CD4-positive, alpha-beta T cell treated with Interferon gamma for 1 hour (primary cell): Measurements from ENCODE around the gene FHL1.
"Not testable (repeated sequence)": the region's sequence is repeated elsewhere in the genome, so short reads cannot be mapped to it uniquely, and the experiment has no call there.

Experiments used
- DNase-seq: peaks from one replicate; pipeline ENCODE4 v3.0.0-alpha.2; 2020

FHL1 gene

DNA sequence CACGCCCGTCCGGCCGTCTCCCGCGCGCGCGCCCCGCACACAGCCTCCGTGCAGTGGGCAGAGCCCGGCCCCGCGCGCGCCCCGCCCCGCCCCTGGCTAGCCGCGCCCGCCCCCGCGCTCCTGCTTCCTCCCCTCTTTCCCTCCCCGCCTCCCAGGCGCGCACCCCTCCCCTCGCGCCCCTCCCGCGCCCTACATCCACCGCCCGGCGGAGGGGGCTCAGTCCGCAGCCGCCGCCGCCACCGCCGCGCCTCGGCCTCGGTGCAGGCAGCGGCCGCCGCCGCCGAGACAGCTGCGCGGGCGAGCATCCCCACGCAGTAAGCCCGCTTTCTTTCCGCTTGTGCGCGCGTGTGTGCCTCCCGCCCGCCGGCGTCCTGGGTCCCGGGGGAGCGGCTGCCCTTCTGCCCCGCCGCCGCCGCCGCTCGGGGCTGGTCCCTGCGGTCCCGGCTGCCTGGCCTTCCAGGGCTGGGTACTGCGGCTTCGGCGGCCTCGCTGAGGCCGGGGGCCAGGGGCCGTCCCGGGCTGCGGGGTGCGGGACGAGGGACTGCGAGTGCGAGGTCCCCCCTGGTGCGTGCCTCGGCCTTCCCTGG lies at the start of gene FHL1:
Gene FHL1 (plus strand): TSS at position 219 of the 587 bp plus-strand sequence.
- DNase-seq = peak; percentile 33

DNA sequence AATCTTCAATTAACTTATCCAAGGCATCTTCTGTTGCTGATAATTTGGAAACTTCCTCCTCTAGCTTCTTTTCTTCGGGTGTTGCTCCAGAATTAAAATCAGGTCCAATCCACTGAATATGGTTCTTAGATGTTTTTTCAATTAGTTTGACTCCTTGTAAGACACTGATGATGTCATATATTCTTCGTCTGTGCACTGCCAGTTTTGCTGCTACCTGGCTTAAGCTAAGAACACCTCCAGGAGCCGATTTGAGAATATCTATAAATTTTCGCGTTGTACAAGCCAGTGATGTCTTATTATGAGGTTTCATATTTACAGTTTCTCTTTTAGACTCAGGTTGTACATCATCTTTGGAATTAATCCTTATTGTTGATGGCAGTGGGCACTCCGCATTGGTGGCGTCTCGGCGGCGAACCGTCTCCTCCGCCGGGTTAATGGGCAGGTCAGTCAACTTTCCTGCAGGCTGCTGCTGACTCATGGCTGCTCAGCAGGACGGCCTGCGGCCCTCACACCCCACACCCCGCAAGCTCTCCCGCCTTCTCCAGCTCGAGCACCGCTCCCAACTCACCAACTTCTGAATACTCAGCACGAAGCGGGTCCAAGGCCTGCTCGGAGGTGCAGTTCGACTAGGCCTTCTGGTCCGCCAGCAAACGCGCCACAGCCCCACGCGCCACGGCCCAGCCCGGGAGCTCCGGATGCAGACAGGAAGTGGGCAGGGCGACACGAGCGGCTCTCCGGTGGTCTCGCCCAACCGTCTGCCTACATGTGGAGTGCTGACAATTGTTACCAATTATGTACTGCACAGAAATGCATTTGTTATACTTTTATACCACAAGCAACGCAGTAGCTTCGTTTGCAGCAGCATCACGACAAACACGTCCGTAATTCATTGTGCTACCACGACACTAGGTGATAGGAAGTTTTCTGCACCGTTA lies 49.2 kb upstream of the FHL1 start:
- no peak for DNase-seq

DNA sequence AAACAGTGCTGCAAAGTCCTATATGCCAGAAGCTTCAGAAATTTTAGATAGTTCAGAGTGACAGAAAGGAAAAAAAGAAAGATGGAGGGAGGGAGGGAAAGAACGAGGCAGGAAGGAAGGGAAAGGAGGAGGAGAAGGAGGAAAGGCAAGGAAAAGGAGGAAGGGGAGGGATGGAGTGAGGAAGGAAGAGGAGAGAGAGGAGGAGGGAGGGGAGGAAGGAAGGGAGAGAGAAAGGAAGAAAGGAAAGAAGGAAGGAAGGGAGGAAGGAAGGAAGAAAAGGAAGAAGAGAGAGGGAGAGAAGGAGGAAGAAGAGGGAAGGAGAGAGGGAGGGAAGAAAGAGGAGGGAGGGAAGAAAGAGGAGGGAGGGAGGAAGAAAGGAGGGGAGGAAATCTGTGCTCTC lies 42.4 kb upstream of the FHL1 start:
- no peak for DNase-seq

DNA sequence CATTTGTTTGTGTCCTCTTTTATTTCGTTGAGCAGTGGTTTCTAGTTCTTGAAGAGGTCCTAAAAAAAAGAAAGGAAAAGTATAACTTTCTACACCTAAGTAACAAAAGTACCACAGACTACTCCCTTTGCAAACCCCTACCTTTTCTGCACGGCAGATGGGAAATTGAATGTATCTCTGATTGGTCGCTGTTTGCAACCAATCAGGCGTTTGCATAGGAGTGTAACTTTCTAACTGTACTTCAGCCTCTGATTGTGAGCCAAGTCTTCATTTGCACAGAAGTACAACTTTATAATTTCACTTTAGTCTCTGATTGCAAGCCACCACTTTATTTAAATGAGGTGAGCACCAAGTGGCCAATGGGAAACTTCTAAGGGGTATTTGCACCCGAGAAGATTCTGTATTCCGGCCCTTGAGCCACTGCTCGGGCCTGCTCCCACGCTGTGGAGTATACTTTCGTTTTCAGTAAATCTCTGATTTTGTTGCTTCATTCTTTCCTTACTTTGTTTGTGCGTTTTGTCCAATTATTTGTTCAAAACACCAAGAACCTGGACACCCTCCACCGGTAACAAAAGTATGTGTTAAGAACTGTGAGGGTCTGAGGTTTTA lies 40.3 kb upstream of the FHL1 start:
- DNase-seq = no peak

DNA sequence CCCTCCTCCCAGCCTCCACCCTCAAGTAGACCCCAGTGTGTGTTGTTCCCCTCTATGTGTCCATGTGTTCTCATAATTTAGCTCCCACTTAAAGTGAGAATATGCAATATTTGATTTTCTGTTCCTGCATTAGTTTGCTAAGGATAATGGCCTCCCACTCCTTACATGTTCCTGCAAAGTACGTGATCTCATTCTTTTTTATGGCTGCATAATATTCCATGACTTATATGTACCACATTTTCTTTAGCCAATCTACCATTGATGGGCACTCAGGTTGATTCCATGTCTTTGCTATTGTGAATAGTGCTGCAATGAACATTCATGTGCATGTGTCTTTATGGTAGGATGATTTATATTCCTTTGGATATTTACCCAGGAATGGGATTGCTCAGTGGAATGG lies 38.4 kb upstream of the FHL1 start:
- not testable (repeated sequence) for DNase-seq

DNA sequence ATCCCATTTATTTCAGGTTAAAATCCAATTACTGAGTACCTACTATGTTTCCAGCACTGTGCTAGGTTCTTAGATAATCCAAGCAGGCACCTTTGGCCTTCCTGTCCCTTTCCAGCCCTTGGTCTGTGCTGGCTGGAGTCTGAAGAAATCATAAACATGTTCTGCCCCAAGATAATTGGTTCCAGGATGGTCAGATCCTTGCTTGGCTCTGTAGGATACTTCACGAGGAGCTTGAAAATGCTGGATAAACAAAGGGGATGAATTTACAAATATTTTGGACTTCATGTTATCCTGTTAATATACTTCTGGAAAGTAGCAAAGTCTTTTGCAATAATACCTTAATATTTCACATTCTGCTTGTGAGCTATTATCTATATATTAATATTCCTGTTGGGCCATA lies 35.0 kb upstream of the FHL1 start:
- no peak for DNase-seq

DNA sequence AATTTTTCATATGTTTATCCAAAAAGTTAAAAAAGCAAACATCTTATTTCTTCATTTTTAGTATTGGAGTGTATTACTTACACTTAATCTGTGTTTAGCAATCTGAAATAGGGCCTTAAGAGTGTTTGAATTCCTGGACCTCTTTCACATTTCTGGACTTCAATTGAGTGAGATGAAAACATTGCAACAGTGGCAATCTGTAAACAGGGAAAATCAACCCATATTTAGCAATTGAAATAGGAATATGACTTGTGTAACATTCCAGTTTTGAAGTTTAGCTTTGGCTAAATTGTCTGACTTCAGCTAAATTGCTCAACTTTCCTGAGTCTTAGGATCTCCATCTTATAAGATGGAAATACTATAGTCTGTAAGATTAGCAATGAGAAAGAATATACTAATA lies 34.6 kb upstream of the FHL1 start:
- DNase-seq = no peak

DNA sequence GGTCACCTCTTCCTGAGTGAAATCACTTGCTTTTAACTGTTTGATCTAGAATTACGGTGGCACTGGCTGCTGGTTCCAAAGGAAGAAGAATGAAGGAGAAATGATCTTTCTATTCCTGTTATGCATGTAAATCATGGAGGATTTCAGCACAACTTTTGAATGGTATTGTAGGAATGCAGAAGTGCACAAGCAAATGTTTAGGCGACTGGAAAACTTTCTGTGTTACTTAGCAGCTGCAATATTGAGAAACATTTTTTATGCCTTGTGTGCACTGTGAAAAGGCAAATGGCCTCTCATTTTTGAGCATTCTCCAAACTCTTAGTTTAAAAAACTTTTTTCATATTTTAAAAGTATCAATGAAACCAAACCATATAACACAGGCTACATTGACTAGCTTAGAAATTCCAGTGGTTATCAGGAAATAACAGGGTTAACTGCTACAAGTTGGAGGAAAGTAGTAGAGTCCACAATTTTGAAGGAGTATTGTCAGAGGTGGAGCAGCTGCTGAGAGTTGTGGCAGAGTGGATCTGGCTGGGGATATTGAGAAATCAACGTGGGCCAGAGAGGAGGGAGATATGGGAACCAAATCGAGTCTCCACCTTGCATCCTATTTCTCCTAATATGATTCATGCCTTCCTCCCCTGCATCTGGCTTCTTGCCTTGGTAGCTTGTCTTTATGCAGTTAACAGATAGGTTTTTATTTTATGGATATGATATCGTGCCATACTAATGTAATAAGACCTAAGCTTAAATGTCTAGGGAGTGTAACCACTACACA lies 32.0 kb upstream of the FHL1 start:
- DNase-seq = no peak

DNA sequence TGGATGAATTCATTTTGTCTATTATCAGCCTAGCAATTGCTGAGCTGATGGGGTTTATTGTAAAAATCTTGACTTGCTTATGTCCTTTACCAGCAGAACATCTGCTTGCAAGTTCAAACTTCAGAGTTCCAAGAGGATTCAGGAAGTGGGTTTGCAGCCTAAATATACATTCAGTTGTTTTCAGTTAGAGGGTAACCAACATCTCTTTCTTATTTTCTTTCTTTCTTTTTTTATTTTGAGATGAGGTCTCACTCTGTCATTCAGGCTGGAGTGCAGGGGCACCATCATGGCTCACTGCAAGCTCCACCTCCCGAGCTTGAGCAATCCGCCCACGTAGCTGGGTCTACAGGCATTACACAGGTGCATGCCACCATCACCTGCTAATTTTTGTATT lies 31.4 kb upstream of the FHL1 start:
- DNase-seq = no peak

DNA sequence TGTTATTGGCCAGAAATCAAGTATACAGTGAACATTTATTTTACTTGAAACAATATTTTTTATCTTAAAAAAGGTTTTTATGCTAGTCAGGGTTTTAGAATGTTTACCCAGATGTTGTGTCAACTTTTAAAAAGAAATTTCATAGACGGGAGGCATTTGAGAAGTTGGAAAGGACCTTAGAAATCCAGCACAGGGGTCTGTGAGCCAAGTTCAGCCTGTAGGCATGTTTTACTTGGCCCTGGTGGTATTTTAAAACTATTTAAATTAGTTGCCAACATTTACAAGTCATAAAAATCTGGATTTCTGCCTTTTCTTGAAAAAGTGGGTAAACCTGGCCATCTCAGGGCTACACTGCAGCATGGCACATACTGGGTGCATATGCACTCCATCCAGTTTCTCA lies 25.5 kb upstream of the FHL1 start:
- DNase-seq = no peak

DNA sequence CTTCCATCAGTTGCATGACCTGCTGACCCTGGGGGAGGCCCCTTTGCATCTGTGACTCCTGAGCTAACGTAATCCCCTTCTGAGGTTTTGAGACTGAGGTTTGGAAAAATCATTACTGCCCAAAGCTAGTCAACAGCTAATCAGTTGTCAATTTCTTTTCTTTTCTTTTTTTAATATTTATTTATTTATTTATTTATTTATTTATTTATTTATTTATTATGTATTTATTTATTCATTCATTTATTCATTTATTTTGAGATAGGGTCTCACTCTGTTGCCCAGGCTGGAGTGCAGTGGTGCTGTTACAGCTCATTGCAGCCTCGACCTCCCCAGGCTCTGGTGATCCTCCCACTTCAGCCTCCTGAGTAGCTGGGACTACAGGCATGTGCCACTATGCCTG lies 25.1 kb upstream of the FHL1 start:
- DNase-seq = no peak

DNA sequence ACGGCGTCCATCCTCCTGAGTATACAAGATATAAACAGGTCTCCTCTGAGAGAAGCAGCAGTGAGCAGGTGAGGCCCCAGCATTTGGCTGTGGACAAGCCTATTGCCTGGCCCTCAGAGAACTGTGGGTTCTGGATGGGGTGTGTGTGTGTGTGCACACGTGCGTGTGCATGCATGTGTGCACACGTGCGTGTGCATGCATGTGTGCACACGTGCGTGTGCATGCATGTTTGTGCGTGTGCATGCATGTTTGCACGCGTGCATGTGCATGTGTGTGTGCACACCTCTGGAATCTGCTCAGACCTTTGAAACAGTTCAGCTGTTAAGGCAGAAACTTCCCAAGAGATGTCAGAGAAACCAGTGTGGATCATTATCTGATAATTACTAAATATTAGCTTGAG lies 22.2 kb upstream of the FHL1 start:
- DNase-seq = no peak

DNA sequence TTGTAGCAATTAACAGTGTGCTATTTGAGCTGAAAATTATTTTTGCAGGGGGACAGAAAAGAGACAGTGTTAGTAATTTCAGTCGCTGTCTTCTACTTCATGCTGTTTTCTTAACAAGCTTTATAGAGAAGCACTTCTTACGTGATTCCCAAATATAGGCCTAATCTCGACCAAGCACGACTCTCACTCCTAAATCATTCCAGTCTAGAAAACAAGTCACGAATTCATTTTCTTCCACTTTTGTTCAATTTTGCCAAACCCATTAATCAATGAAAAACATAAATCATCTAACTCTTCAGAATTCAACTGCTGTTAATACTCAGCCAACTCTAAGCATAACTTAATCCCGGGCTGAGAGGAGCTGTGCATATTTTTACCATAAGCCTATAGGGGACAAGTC lies 21.0 kb upstream of the FHL1 start:
- DNase-seq = no peak

DNA sequence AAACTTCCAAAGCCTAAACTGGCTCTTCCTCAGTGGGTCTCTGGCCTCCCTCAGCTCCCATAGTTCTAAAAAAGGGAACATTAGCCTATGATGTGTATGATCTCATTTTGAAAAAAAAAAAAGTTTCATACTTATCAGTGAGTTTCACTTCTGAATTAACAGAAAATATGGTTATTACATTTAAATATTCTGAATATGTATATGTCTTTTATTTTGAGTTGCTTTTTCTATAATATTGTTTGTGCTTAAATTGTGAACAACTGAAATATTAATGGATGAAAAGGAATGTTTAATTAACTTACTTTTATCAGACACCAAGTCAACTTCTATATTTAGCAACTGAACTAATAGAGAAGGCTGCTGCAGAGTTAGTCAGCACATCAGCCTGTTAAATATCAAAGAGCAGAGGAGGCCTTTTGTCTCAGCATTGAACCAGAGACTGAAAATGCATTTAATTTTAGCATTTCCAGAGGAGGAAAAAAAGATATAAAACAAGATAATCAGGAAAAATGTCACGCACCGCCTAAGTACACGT lies 20.4 kb upstream of the FHL1 start:
- no peak for DNase-seq

DNA sequence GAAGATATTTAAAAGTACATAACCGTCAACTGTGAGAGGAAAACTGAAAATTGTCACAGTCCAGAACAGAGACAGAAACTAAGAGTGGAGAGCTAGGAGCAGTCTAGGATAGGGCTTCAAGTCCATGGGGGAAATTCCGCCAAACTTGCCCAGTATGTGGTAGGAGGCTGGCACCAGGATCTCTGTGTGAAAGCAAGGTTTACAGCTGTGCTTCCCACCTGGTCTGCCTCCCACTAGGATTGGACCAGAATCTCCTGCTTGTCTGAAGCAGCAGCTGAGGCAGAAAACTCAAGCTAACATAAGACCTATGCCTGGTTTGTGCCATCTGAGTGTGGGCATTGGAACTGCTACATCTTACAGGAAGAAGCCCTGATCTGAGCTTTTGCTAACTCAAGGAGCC lies 18.6 kb upstream of the FHL1 start:
- no peak for DNase-seq

DNA sequence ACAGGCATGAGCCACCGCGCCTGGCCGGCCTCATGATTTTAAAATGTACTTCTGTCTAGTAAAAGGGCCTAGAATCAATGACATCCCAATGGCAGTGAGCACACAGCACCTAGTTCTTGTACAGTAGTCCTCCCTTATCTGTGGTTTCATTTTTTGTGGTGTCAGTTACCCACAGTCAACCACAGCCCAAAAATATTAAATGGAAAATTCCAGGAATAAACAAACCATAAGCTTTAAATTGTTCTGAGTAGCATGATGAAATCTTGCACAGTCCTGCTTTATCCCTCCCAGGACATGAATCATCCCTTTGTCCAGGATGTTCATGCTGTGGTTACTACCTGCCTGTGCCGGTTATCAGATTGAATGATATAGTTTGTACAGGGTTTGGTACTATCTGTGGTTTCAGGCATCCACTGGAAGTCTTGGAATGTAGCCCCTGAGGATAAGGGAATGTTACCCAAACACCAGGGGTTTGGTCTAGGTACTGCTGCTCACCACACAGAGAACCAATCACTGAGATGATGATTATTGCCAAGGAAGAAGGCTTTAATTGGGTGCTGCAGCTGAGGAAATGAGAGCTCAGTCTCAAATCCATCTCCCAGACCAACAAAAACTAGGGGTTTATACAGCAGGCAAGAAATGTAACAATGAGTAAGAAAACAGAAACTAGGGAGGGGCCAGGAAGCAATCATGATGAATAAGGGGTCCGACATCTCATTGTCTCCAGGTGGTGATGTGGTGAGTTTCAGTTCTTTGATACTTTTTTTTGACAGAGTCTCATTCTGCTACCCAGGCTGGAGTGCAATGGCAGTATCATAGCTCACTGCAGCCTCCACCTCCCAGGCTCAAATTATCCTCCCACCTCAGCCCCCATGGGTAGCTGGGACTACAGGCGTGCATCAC lies 16.2 kb upstream of the FHL1 start:
- no peak for DNase-seq

DNA sequence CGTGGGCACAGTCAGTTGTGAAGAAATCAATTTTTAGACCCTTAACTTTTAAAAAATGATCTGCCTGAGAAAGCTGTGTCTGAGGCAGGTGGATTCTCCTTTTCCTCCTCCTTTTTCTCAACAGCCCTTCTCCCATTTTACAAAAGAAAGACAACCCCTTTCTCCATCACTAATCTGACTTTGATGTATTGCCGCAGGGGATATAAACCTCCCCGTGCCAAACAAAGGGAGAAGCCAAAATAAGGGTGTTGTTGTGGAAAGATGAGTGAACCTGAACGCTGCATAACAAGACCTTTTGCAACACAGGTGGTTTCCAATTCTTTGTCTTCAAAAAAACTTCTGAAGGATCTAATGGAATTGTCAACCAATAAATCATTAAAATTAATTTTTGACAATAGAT lies 8.4 kb upstream of the FHL1 start:
- no peak for DNase-seq

DNA sequence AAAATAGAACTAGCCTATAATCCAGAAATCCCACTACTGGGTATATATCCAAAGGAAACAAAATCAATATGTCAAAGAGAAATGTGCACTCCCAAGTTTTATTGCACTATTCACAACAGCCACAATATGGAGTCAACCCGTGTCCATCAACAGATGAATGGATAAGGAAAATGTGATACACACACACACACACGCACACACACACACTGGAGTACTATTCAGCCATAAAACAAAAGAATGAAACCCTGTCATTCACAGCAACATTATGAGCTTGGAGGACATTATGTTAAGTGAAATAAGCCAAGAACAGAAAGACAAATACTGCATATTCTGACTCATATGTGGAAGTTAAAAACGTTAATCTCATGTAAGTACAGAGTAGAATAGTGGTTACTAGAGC lies 5.8 kb upstream of the FHL1 start:
- DNase-seq = no peak

DNA sequence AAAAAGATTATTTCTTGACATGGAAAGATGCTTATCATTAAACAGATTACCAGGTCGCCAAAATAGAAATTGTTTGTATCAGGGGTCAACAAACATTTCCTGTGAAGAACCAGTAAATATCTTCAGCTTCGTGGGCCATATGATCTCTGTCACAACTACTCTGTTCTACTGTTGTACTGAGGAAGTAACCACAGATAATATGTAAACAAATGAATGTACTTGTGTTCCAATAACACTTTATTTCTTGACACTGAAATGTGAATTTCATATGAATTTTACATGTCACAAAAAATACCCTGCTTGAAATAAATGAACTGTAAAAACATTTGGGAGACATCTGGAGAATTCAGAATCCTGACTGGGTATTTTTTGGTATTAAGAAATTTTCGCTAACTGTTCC lies 4.7 kb upstream of the FHL1 start:
- DNase-seq = no peak

DNA sequence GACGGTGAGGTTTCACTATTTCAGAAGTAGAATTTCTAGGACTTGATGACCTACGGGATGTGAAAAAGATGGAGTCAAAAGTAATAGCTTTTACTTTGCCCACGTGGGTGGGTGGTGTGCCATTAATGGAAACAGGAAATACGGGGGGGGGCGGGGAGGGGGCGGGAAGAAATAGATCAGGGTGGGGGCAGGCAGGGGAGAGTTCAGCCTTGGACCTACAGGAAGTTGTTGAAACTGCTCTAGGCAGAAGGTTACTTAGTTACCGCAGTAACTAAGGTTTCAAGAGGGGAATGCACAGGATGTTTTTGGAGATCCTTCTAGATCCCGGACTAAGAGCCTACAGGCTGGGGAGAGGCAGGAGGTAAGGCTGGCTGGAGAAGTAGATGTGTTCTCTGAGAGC lies 3.6 kb upstream of the FHL1 start:
- DNase-seq = peak; percentile 6

DNA sequence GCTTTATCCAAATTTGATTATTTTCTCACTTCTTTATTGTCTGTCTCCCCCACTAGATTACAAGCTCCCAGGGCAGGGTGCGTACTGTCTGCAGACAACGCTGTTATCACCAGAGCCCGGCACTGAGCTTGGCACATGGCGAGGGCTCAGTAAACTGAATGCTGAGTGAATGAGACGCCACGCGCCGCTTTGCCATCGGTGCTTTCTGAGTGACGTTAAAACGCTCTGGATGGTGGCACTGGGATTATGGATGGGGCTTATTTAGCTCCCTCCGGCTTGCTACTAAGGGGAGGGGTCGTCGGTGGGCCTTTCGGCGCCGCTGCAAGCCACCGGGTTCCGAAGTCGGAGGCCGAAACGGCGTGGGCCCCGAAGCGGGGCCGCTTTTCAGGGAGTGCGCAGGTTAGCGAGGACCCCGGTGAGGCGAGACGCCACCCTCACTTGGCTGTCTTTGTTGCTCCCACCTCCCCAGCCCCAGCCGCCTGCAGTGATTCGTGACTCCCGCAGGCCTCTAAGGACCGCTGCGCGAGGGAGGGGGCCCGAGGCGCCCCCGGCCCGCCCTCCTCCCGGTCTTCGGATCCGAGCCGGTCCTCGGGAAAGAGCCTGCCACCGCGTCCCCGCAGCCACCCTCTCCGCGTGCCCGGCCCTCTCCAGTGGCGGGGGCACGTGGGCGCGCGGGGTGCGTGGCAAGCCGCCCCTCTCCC lies 569 bp upstream of the FHL1 start:
- DNase-seq = no peak
